HG02678 (cell line): ENCODE measurements around the gene NEK11.

ENCODE experiments used
- ATAC-seq: cut with Tn5 transposase; IDR thresholded peaks from one replicate; pipeline ENCODE4 v1.9.1; 2021; ENCODE audit warnings: mild to moderate bottlenecking, moderate library complexity; ENCODE audit not compliant: unreplicated experiment

NEK11 gene

GRCh38 chr3:131114256-131114655 lies 87.6 kb downstream of the NEK11 start:
- no peak for ATAC-seq

- ATAC-seq: no peak
Measured at GRCh38 chr3:131125684-131126083, 99.0 kb downstream of the NEK11 start.

GRCh38 chr3:131140891-131141290 lies 114.2 kb downstream of the NEK11 start:
- ATAC-seq: no peak

- ATAC-seq: no peak
Measured at GRCh38 chr3:131141770-131142169, 115.1 kb downstream of the NEK11 start.

GRCh38 chr3:131142580-131142979 lies 115.9 kb downstream of the NEK11 start:
- ATAC-seq: no peak

GRCh38 chr3:131143802-131144201 lies 117.1 kb downstream of the NEK11 start:
- ATAC-seq: no peak

- ATAC-seq: no peak
Measured at GRCh38 chr3:131147534-131147933, 120.9 kb downstream of the NEK11 start.

- ATAC-seq: no peak
Measured at GRCh38 chr3:131158434-131158833, 131.8 kb downstream of the NEK11 start.

GRCh38 chr3:131162516-131162915 lies 135.8 kb downstream of the NEK11 start:
- ATAC-seq: no peak

- ATAC-seq: no peak
Measured at GRCh38 chr3:131167867-131168266, 141.2 kb downstream of the NEK11 start.

- no peak for ATAC-seq
Measured at GRCh38 chr3:131169331-131169730, 142.7 kb downstream of the NEK11 start.

- ATAC-seq: no peak
Measured at GRCh38 chr3:131172502-131173200, 146.0 kb downstream of the NEK11 start.

GRCh38 chr3:131174752-131175151 lies 148.1 kb downstream of the NEK11 start:
- ATAC-seq: peak; percentile 92

GRCh38 chr3:131178710-131179375 lies 152.2 kb downstream of the NEK11 start:
- ATAC-seq: no peak

- no peak for ATAC-seq
Measured at GRCh38 chr3:131192701-131193100, 166.0 kb downstream of the NEK11 start.

- ATAC-seq: no peak
Measured at GRCh38 chr3:131193641-131194238, 167.1 kb downstream of the NEK11 start.

GRCh38 chr3:131194816-131195215 lies 168.1 kb downstream of the NEK11 start:
- no peak for ATAC-seq

- ATAC-seq: no peak
Measured at GRCh38 chr3:131200636-131201199, 174.0 kb downstream of the NEK11 start.

GRCh38 chr3:131216330-131216729 lies 189.7 kb downstream of the NEK11 start:
- no peak for ATAC-seq

GRCh38 chr3:131216801-131217200 lies 190.1 kb downstream of the NEK11 start:
- no peak for ATAC-seq

- ATAC-seq: no peak
Measured at GRCh38 chr3:131217296-131217741, 190.6 kb downstream of the NEK11 start.

- no peak for ATAC-seq
Measured at GRCh38 chr3:131218196-131218595, 191.5 kb downstream of the NEK11 start.
